Activated naive CD4-positive, alpha-beta T cell (primary cell): ENCODE results near the gene UBE2M.
"Not testable (repeated sequence)": the region's sequence is repeated elsewhere in the genome, so short reads cannot be mapped to it uniquely, and the experiment has no call there.

ENCODE experiments used
- DNase-seq, 4 experiments: peaks; one replicate each; lab custom pipeline; 2025; lab: John Stamatoyannopoulos, UW

UBE2M gene

DNA sequence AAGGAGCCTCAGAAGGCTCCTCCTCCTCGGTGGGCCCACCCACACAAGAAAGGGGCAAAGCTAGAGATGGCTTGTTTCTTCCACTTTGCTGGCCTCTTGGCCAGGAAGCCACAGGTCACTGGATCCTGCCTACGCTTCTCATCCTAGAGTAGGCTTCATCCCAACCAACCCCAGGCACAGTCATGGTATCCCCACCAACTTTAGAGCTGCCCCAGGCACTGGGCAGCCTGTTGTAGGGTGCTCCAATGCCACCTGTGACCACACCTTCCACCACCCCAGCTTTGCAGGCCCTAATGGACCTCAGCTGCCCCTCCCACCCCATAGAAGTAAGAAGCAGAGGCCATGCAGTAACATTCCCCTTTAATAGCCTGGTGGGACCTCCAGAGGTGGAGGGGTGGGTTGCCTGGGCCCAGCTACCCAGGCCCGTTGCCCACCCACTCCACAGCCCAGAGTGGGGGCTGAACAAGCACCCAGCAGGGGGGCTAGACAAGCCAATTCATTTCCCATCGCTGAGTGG lies 3.0 kb downstream of the UBE2M start:
- no peak for DNase-seq

DNA sequence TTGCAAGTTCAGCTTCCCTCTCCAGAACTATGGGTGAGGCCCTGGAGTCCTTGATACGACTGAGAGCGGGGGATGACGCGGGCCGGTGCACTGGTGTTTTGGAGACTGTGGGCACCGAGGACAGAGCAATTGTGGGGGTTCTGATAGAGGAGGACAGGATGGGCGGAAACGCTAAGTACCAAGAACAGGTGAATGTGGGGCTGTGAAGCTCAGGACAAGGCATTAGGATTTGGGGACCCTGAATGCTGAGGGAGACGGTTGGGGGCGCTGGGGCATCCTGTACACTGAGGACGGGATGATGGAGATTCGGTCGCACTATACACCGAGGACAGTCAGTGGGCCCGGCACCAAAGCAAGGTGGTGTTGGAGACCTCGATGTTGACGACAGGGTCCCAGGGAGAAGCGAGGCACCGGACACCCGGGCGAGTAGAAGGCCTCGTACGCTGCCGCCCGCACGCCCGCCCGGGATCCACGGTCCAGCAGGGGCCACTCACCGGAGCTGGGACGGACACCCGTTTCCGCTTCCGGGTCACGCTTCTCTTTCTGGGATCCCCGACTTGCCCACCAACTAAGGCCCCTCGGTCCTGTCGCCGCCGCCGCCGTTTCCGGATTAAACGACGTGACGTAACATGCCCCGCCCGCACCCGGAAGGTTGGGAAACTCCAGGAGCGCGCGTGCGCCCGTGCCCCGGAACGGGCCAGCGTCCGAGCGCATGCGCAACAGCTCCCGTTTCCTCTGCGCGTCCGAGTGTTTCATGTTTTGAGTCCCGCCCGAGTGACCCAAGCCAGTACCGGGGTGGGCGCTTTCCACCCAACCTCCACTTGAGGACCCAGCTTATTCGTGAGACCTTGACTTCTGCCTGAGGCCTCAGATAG lies 3.7 kb downstream of the UBE2M start, which contains the start of gene CHMP2A:
Gene CHMP2A, minus strand, starts transcription at position 612 of the 875 bp plus-strand sequence. CDS start 893 bp downstream, outside the sequence.
- no peak for DNase-seq

DNA sequence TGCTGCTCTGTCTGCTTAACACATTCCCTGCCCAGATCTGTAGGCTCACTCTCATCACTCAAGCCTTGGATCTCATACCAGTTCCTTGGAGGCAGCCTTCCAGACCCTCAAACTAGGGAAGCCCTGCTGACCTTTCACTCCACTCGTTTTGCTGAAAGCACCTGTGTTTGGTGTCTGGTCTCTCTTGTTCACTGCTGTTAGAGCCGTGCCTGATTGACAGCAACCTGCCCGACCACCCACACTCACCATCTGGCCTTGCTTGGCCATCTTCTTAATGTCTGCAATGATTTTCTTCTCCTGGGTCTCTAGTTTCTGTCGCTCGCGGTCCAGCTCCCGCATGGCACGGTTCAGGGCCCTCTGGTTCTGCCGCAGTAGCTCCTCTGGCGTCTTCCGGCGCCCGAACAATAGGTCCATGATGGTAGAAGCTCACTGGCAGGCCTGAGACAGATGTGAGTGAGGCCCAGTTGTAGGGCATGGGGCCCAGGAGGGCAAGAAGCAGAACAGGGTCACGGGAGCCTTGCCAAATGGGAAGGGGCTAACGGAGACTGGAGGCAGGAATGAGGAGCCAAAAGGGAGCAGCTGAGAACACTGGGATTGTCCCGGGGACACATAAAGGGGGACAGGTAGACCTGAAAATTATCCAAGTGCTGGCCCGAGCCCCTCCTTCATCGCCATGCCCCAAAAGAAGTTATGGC lies 4.5 kb downstream of the UBE2M start:
- DNase-seq = no peak

- no peak for DNase-seq
Measured at GRCh38 chr19:58552655-58553054, 5.8 kb downstream of the UBE2M start.

- DNase-seq = no peak
Measured at GRCh38 chr19:58551577-58552471, 6.6 kb downstream of the UBE2M start.

DNA sequence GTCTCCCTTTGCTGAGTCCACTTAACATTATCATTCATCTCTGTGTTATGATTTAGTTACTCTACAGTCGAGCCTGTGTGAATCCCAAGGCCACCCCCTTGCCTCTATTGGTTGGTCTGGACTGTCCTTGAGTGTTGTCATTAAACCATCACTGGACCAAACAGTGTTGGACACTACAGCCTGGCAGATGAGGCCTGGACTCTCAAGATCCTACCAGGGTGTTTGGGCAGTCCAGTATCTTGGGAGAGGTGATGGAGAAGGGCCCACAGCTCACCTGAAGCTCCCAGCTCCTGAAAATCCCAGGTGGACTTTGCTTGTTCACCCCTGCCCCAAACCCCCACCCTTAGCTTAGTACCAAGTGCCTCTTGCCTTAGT lies 7.3 kb downstream of the UBE2M start:
- no peak for DNase-seq

GRCh38 chr19:58550362-58551122 lies 7.9 kb downstream of the UBE2M start:
- DNase-seq = no peak

DNA sequence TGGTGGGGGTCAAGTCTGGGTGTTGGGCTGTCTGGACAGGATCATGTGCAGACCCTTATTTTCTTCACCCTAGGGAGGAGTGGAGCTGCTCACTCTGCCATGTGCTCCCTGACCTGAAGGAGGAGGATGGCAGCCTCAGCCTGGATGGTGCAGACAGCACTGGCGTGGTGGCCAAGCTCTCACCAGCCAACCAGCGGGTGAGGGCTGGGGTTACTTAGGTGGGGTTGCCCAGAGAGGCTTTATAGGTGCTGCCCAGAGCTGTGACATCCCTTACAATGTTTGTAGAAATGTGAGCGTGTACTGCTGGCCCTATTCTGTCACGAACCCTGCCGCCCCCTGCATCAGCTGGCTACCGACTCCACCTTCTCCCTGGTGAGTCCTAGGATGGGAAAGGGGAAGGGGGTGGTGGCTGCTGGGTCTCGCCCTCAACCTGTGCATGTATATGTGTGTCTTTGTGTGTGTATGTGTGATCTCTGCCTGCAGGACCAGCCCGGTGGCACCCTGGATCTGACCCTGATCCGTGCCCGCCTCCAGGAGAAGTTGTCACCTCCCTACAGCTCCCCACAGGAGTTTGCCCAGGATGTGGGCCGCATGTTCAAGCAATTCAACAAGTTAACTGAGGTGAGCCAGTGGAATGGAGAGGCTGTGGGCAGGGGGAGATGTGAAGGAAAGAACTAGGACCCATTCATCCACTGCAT lies 8.6 kb downstream of the UBE2M start:
- no peak for DNase-seq

- no peak for DNase-seq
Measured at GRCh38 chr19:58548859-58549663, 9.3 kb downstream of the UBE2M start.

- DNase-seq = no peak
Measured at GRCh38 chr19:58547323-58548312, 10.8 kb downstream of the UBE2M start.

- no peak for DNase-seq
Measured at GRCh38 chr19:58546019-58546530, 12.3 kb downstream of the UBE2M start.

- no peak for DNase-seq
Measured at GRCh38 chr19:58545286-58546018, 13.0 kb downstream of the UBE2M start.

GRCh38 chr19:58544591-58545285 lies 13.7 kb downstream of the UBE2M start:
- DNase-seq = no peak

GRCh38 chr19:58543826-58544590 lies 14.4 kb downstream of the UBE2M start, which contains the start of gene TRIM28:
Gene TRIM28, plus strand, starts transcription at chr19:58544064. Its CDS starts 694 bp downstream, at chr19:58544758.
- DNase-seq = no peak

DNA sequence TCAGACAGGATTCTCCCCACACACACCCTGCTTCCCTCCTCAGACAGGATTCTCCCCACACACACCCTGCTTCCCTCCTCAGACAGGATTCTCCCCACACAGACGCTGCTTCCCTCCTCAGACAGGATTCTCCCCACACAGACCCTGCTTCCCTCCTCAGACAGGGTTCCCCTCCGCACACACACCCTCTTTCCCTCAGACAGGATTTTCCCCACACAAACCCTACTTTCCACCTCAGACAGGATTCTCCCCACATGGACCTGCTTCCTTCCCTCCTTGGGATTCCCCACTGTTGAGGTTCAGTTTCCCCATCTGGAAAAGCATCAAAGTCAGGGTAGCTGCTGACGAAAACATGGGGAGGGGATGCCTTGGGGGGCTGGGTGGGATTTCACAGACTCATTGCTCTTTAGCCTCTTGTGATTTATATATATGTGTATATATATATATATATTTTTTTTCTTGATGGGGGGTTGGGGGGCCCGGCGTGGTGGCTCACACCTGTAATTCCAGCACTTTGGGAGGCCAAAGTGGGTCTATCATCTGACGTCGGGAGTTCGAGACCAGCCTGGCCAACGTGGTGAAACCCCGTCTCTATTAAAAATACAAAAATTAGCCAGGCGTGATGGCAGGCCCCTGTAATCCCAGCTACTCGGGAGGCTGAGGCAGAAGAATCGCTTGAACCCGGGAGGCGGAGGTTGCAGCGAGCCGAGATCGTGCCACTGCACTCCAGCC lies 15.6 kb downstream of the UBE2M start:
- not testable (repeated sequence) for DNase-seq
